Measurements from ENCODE around the gene ERLEC1.

DNA sequence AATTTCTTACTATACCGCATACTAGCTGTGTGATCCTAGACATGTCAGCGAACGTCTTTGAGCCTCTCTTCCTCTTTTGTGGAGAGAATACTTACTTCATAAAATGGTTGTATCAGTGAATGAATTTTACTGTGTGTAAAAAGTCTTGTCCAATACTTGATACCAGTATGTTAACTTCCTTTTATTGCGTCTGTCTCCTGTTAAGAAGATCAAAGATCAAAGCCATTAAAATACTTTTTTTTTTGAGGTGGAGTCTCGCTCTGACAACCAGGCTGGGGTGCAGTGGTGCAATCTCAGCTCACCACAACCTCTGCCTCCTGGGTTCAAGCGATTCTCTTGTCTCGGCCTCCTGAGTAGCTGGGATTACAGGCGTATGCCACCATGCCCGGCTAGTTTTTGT is 33.2 kb downstream of the ERLEC1 start:
- no peak for TF ChIP-seq CTCF (IDR thresholded peaks at IDR 0.05; ENCODE audit: poor library complexity, severe bottlenecking)
- no peak for TF ChIP-seq EP300 (conservative IDR thresholded peaks at IDR 0.05; ENCODE audit: poor library complexity, severe bottlenecking)
- TF ChIP-seq EZH2 (IDR thresholded peaks at IDR 0.05; ENCODE audit: borderline replicate concordance, insufficient read depth, low read length, poor library complexity, severe bottlenecking): no peak
- TF ChIP-seq, protein P1, sequence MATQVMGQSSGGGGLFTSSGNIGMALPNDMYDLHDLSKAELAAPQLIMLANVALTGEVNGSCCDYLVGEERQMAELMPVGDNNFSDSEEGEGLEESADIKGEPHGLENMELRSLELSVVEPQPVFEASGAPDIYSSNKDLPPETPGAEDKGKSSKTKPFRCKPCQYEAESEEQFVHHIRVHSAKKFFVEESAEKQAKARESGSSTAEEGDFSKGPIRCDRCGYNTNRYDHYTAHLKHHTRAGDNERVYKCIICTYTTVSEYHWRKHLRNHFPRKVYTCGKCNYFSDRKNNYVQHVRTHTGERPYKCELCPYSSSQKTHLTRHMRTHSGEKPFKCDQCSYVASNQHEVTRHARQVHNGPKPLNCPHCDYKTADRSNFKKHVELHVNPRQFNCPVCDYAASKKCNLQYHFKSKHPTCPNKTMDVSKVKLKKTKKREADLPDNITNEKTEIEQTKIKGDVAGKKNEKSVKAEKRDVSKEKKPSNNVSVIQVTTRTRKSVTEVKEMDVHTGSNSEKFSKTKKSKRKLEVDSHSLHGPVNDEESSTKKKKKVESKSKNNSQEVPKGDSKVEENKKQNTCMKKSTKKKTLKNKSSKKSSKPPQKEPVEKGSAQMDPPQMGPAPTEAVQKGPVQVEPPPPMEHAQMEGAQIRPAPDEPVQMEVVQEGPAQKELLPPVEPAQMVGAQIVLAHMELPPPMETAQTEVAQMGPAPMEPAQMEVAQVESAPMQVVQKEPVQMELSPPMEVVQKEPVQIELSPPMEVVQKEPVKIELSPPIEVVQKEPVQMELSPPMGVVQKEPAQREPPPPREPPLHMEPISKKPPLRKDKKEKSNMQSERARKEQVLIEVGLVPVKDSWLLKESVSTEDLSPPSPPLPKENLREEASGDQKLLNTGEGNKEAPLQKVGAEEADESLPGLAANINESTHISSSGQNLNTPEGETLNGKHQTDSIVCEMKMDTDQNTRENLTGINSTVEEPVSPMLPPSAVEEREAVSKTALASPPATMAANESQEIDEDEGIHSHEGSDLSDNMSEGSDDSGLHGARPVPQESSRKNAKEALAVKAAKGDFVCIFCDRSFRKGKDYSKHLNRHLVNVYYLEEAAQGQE (IDR thresholded peaks at IDR 0.05; ENCODE audit: borderline replicate concordance): no peak
- TF ChIP-seq POLR2AphosphoS5 (IDR thresholded peaks at IDR 0.05): no peak
- TF ChIP-seq TAF1 (IDR thresholded peaks at IDR 0.05; ENCODE audit: low read depth): no peak
- TF ChIP-seq SMC3 (conservative IDR thresholded peaks at IDR 0.05; ENCODE audit: poor library complexity): no peak

Measured in neural cell (in vitro differentiated cells).